NCI-H2081 treated with DMSO at 0.1 percent for 48 hours (cell line): Measurements from ENCODE around the gene POMT2.

Source experiments
- DNase-seq: peaks from one replicate; lab custom pipeline; 2025; lab: John Stamatoyannopoulos, UW

POMT2 gene

GRCh38 chr14:77267937-77268699 lies 52.6 kb downstream of the POMT2 start:
- no peak for DNase-seq

- DNase-seq, result no peak
Observed at GRCh38 chr14:77266336-77266735, 54.3 kb downstream of the POMT2 start.

- DNase-seq, result no peak
Observed at GRCh38 chr14:77265561-77266335, 54.9 kb downstream of the POMT2 start.

- no peak for DNase-seq
Observed at GRCh38 chr14:77265187-77265515, 55.5 kb downstream of the POMT2 start.

GRCh38 chr14:77264466-77265186 lies 56.1 kb downstream of the POMT2 start:
- no peak for DNase-seq

GRCh38 chr14:77260631-77261030 lies 60.1 kb downstream of the POMT2 start:
- DNase-seq, result no peak

- no peak for DNase-seq
Observed at GRCh38 chr14:77260199-77260598, 60.5 kb downstream of the POMT2 start.

- DNase-seq, result no peak
Observed at GRCh38 chr14:77259025-77259715, 61.5 kb downstream of the POMT2 start.

GRCh38 chr14:77258566-77258965 lies 62.1 kb downstream of the POMT2 start:
- DNase-seq, result no peak

- DNase-seq, result no peak
Observed at GRCh38 chr14:77257700-77258099, 63.0 kb downstream of the POMT2 start.

GRCh38 chr14:77256694-77257093 lies 64.0 kb downstream of the POMT2 start:
- DNase-seq, result no peak

GRCh38 chr14:77253333-77254190 lies 67.1 kb downstream of the POMT2 start:
- no peak for DNase-seq

- DNase-seq, result no peak
Observed at GRCh38 chr14:77251870-77252269, 68.8 kb downstream of the POMT2 start.

- no peak for DNase-seq
Observed at GRCh38 chr14:77250927-77251326, 69.8 kb downstream of the POMT2 start.

GRCh38 chr14:77249286-77249685 lies 71.4 kb downstream of the POMT2 start:
- no peak for DNase-seq

GRCh38 chr14:77248666-77249065 lies 72.0 kb downstream of the POMT2 start:
- DNase-seq, result no peak

GRCh38 chr14:77246784-77247183 lies 73.9 kb downstream of the POMT2 start:
- DNase-seq, result no peak

- no peak for DNase-seq
Observed at GRCh38 chr14:77245820-77246219, 74.9 kb downstream of the POMT2 start.

GRCh38 chr14:77243853-77244252 lies 76.8 kb downstream of the POMT2 start:
- DNase-seq, result no peak

GRCh38 chr14:77242752-77243151 lies 77.9 kb downstream of the POMT2 start:
- no peak for DNase-seq

- no peak for DNase-seq
Observed at GRCh38 chr14:77241955-77242354, 78.7 kb downstream of the POMT2 start.
